ENCODE data around the gene GALNTL6.
A peak's percentile ranks its signal among the peaks of the same experiment; 100 is the strongest.

Gene GALNTL6

GRCh38 chr4:172225457-172225856 is 412.3 kb downstream of the GALNTL6 start:
- no peak for DNase-seq (ENCODE audit: low read depth)

- no peak for DNase-seq (ENCODE audit: low read depth)
Measured at GRCh38 chr4:172232966-172233365, 419.8 kb downstream of the GALNTL6 start.

- DNase-seq (ENCODE audit: low read depth) = no peak
Measured at GRCh38 chr4:172243551-172243950, 430.3 kb downstream of the GALNTL6 start.

- DNase-seq (ENCODE audit: low read depth) = no peak
Measured at GRCh38 chr4:172245516-172245915, 432.3 kb downstream of the GALNTL6 start.

GRCh38 chr4:172253409-172253808 is 440.2 kb downstream of the GALNTL6 start:
- no peak for DNase-seq (ENCODE audit: low read depth)

GRCh38 chr4:172256820-172257219 is 443.6 kb downstream of the GALNTL6 start:
- no peak for DNase-seq (ENCODE audit: low read depth)

- DNase-seq (ENCODE audit: low read depth) = no peak
Measured at GRCh38 chr4:172270397-172270796, 457.2 kb downstream of the GALNTL6 start.

- no peak for DNase-seq (ENCODE audit: low read depth)
Measured at GRCh38 chr4:172287117-172287516, 473.9 kb downstream of the GALNTL6 start.

GRCh38 chr4:172305698-172306097 is 492.5 kb downstream of the GALNTL6 start:
- DNase-seq (ENCODE audit: low read depth) = no peak

GRCh38 chr4:172308078-172308477 is 494.9 kb downstream of the GALNTL6 start:
- no peak for DNase-seq (ENCODE audit: low read depth)

- DNase-seq (ENCODE audit: low read depth) = no peak
Measured at GRCh38 chr4:172311682-172312081, 498.5 kb downstream of the GALNTL6 start.

GRCh38 chr4:172323288-172323687 is 510.1 kb downstream of the GALNTL6 start:
- no peak for DNase-seq (ENCODE audit: low read depth)

GRCh38 chr4:172344308-172344938 is 531.2 kb downstream of the GALNTL6 start:
- no peak for DNase-seq (ENCODE audit: low read depth)

GRCh38 chr4:172348426-172348825 is 535.2 kb downstream of the GALNTL6 start:
- DNase-seq (ENCODE audit: low read depth) = no peak

GRCh38 chr4:172352356-172352755 is 539.2 kb downstream of the GALNTL6 start:
- DNase-seq (ENCODE audit: low read depth) = no peak

GRCh38 chr4:172356016-172356415 is 542.8 kb downstream of the GALNTL6 start:
- peak; percentile 1 for DNase-seq (ENCODE audit: low read depth)

GRCh38 chr4:172357006-172357540 is 543.9 kb downstream of the GALNTL6 start:
- DNase-seq (ENCODE audit: low read depth) = no peak

- DNase-seq (ENCODE audit: low read depth) = no peak
Measured at GRCh38 chr4:172362569-172362968, 549.4 kb downstream of the GALNTL6 start.

GRCh38 chr4:172369471-172369959 is 556.3 kb downstream of the GALNTL6 start:
- DNase-seq (ENCODE audit: low read depth) = no peak

- DNase-seq (ENCODE audit: low read depth) = no peak
Measured at GRCh38 chr4:172377486-172378140, 564.4 kb downstream of the GALNTL6 start.

- DNase-seq (ENCODE audit: low read depth) = no peak
Measured at GRCh38 chr4:172379834-172380233, 566.6 kb downstream of the GALNTL6 start.

GRCh38 chr4:172390331-172390730 is 577.1 kb downstream of the GALNTL6 start:
- DNase-seq (ENCODE audit: low read depth) = no peak

GRCh38 chr4:172392741-172393140 is 579.5 kb downstream of the GALNTL6 start:
- no peak for DNase-seq (ENCODE audit: low read depth)
